Measurements from ENCODE around the gene LBR.

GRCh38 chr1:225451340-225451739 is 23.5 kb upstream of the LBR start:
- TF ChIP-seq ZFP30 (CRISPR knock-in tag; IDR thresholded peaks at IDR 0.05), result no peak
- TF ChIP-seq ESRRG (CRISPR knock-in tag; IDR thresholded peaks at IDR 0.05), result no peak
- no peak for TF ChIP-seq GLIS3 (CRISPR knock-in tag; IDR thresholded peaks at IDR 0.05)
- TF ChIP-seq ZNF565 (CRISPR knock-in tag; conservative IDR thresholded peaks at IDR 0.05; ENCODE audit: low read depth), result no peak
- TF ChIP-seq ZNF8 (CRISPR knock-in tag; IDR thresholded peaks at IDR 0.05), result no peak
